IMR-90 (cell line): ENCODE results near the gene TRAPPC4.

Source experiments
- CHD1 ChIP-seq: IDR thresholded peaks from 2 replicates; pipeline ENCODE4 v1.6.1; 2012; ENCODE audit warnings: low read depth, low read length, improper control_type of control experiment
- FOS ChIP-seq: fragments of 150-350 bp; IDR thresholded peaks from 2 replicates; pipeline ENCODE4 v1.6.1; 2016; ENCODE audit warnings: low read depth, low read length
- MAFK ChIP-seq: IDR thresholded peaks from 2 replicates; pipeline ENCODE4 v1.6.1; 2012; ENCODE audit warnings: low read depth, low read length, improper control_type of control experiment
- MAZ ChIP-seq: IDR thresholded peaks from 2 replicates; pipeline ENCODE4 v1.6.1; 2012; ENCODE audit warnings: low read depth, mild to moderate bottlenecking, low read length, improper control_type of control experiment, moderate library complexity, borderline replicate concordance
- MXI1 ChIP-seq: IDR thresholded peaks from 2 replicates; pipeline ENCODE4 v1.6.1; 2012; ENCODE audit warnings: low read depth, mild to moderate bottlenecking, low read length, moderate library complexity, borderline replicate concordance
- POLR2A ChIP-seq: IDR thresholded peaks from 2 replicates; pipeline ENCODE4 v1.6.1; 2012; ENCODE audit warnings: mild to moderate bottlenecking, low read depth, low read length
- RAD21 ChIP-seq: IDR thresholded peaks from 2 replicates; pipeline ENCODE4 v1.6.1; 2012; ENCODE audit warnings: low read length, improper control_type of control experiment
- RCOR1 ChIP-seq: IDR thresholded peaks from 2 replicates; pipeline ENCODE4 v1.6.1; 2012; ENCODE audit warnings: mild to moderate bottlenecking, low read length, improper control_type of control experiment; ENCODE audit not compliant: insufficient replicate concordance
- RFX5 ChIP-seq: IDR thresholded peaks from 2 replicates; pipeline ENCODE4 v1.8.0; 2012; ENCODE audit warnings: low read depth, mild to moderate bottlenecking, low read length, moderate library complexity
- SMC3 ChIP-seq: fragments of 150-350 bp; IDR thresholded peaks from 2 replicates; pipeline ENCODE4 v1.6.1; 2016; ENCODE audit warnings: low read depth, mild to moderate bottlenecking, antibody characterized with exemption, low read length, moderate library complexity
- TF ChIP-seq, protein P1 (sequence below): conservative IDR thresholded peaks from 2 replicates; pipeline ENCODE4 v1.5.1; 2012; ENCODE audit warnings: mild to moderate bottlenecking, low read depth, low read length, improper control_type of control experiment
- TF ChIP-seq, protein P2 (sequence below): fragments of 150-350 bp; IDR thresholded peaks from 2 replicates; pipeline ENCODE4 v1.6.1; 2016; ENCODE audit warnings: low read depth, mild to moderate bottlenecking, low read length, moderate library complexity, borderline replicate concordance
- TF ChIP-seq, protein P3 (sequence below): fragments of 150-350 bp; IDR thresholded peaks from 2 replicates; pipeline ENCODE4 v1.6.1; 2017; ENCODE audit warnings: mild to moderate bottlenecking, antibody characterized with exemption, low read length, low read depth

DNA sequence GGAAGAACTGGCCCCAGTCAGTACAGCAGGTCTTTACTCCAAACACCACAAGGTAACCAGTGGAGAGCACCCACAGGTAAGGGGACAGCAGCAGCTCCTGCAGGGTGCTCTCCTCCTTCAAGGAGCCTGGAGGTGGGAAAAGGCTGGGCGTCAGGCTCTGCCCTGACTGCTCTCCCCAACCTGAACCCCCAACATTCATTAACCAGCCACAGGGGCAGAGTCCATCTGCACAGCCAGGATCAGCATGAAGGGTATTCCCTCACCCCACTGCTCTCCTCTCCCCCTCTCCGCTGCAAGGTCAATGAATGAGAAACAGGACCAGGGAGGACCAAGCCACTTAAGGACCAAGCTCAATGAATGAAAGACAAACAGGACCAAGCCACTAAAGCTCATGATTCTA, 8.4 kb downstream of the TRAPPC4 start:
- TF ChIP-seq, protein P1, sequence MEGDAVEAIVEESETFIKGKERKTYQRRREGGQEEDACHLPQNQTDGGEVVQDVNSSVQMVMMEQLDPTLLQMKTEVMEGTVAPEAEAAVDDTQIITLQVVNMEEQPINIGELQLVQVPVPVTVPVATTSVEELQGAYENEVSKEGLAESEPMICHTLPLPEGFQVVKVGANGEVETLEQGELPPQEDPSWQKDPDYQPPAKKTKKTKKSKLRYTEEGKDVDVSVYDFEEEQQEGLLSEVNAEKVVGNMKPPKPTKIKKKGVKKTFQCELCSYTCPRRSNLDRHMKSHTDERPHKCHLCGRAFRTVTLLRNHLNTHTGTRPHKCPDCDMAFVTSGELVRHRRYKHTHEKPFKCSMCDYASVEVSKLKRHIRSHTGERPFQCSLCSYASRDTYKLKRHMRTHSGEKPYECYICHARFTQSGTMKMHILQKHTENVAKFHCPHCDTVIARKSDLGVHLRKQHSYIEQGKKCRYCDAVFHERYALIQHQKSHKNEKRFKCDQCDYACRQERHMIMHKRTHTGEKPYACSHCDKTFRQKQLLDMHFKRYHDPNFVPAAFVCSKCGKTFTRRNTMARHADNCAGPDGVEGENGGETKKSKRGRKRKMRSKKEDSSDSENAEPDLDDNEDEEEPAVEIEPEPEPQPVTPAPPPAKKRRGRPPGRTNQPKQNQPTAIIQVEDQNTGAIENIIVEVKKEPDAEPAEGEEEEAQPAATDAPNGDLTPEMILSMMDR = no peak
- TF ChIP-seq MAZ (no peak), CHD1 (no peak), POLR2A (no peak), RAD21 (no peak), RFX5 (no peak), RCOR1 (no peak), MAFK (no peak), SMC3 (no peak), FOS (no peak), MXI1 (no peak)
- TF ChIP-seq, protein P2, sequence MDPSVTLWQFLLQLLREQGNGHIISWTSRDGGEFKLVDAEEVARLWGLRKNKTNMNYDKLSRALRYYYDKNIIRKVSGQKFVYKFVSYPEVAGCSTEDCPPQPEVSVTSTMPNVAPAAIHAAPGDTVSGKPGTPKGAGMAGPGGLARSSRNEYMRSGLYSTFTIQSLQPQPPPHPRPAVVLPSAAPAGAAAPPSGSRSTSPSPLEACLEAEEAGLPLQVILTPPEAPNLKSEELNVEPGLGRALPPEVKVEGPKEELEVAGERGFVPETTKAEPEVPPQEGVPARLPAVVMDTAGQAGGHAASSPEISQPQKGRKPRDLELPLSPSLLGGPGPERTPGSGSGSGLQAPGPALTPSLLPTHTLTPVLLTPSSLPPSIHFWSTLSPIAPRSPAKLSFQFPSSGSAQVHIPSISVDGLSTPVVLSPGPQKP = no peak
- TF ChIP-seq, protein P3, sequence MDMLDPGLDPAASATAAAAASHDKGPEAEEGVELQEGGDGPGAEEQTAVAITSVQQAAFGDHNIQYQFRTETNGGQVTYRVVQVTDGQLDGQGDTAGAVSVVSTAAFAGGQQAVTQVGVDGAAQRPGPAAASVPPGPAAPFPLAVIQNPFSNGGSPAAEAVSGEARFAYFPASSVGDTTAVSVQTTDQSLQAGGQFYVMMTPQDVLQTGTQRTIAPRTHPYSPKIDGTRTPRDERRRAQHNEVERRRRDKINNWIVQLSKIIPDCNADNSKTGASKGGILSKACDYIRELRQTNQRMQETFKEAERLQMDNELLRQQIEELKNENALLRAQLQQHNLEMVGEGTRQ = no peak
